ENCODE results near the gene PLD1.

PLD1 gene

DNA sequence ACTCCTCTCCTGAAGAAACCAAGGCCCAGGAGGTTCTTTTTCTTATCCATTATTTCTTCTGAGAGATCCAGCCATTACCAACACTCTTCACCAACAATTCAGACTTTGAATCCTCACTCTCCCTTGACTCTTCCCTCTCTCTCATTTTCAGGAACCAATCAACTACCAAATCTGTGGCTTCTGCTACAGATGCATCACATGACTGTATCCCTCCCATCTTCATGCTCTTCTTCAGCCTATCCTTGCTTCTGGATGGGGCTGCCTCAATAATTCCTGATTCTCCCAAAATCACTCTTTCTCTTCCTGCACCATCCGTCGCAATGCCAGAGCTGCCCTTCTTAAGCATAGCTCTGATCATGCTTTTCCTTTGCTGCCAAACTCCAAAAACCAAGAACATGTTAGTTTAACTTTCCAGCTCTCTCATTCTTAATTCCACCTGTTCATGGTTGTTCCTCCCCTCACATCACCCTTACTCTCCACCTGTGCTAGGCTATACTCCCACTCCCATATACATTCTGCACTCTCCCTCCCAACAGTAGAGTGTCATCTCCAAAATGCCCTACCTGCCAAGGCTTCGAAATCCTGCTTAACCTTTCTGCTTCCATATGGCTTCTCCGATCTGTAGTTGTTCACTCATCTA is 13.5 kb downstream of the PLD1 start:
- DNase-seq: no peak

DNA sequence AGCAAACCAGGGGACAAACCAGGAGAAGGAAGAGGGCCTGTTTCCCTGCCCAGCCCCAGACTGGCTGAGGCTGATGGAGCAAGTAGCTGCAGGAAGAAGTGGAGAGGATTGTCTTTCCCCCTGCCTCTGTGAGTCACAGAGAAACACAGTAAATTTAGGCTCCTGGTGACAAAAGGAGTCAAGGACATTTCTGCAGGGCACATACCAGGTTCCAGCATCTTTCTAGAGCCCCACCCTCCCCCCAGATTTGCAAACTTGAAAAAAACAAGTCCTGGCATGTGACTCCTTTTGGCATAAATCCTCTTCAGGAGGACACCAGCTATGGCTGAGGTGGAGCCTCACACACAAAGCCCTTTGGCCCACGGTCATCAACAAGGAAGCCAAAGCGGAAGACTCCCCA is 17.8 kb downstream of the PLD1 start:
- no peak for DNase-seq

- DNase-seq: no peak
Observed at GRCh38 chr3:171791692-171792076, 18.6 kb downstream of the PLD1 start.

GRCh38 chr3:171790898-171791691 is 19.2 kb downstream of the PLD1 start:
- no peak for DNase-seq

DNA sequence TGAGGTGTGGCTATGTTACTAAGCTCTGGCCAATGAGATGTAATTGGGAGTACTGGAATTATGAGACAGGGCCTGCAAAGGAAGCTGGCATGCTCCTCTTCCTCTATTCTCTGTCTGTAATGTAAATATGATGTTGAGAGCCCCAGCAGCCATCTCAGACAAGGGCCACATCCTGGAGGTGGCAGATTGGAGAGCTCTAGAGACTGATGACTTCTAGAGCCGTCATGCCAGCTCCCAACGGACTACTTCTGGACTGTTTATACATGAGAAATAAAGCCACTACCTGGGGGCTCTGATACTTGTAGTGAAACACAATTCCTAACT is 19.7 kb downstream of the PLD1 start:
- no peak for DNase-seq

DNA sequence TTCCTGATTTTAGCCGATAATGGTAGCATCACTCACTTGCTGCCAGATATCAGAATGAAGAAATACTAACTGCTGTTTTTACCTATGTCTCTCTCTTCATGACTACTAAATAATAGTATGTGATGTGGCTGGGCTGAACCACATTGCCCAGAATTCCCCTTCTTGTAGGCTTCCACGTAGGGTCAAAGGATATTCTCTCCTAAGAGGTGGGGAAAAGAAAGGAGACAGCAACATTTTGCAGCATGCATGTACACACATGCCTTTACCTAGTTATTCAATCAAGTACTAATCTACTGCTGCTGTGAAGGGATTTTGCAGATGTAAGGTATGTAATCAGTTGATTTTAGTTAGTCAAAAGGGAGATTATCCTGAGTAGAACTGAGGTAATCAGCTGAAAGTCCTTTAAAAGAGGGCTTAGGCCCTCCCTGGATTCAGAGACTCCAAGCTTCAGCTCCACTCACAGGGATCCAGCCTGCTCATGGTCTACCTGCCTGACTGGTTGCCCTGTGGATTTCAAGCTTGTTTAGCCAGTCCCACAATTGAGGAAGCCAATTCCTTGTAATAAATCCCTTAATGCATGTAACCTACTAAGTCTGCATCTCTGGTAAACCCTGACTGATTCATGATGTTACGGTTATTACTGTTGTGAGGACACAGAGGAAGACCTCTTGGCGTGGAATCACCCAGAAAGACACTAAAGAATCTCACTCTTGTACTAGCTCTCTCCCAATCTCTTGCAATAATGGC is 20.4 kb downstream of the PLD1 start:
- no peak for DNase-seq

DNA sequence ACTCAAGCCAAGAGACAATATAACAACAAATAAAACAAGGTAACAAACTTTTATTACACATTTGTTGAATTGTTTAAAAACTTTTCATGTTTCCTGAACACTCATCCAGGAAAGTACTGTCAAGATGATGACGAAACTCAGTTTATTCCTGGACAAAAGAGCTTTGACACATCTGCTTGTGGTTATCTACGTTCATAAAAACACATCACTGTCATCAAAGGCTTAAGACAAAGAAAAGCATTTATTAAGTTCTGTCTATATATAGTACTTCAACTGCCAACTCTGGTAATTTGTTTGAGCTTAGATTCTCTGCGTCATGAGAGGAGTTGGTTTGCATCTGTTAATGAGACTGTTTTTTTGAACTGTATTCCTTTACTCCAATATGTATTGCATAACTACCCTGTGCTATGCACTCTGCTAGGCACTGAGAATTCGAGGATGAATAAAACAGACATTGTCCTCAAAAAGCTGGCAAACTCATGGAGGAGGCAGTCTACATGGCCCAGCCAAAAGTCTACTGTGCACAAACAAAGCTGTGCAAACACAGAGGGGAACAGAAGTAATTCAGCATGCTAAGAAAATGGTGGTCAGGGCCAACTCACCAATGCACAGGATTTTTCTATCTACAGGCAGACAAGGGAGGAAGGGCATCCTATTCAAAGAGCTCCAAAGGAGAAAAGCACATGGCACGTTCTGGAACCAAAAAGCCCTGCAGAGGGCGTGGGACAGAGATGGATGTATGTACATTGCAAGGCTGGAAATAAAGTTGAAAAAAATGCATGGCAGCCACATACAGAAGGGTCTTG is 21.5 kb downstream of the PLD1 start:
- DNase-seq: no peak

DNA sequence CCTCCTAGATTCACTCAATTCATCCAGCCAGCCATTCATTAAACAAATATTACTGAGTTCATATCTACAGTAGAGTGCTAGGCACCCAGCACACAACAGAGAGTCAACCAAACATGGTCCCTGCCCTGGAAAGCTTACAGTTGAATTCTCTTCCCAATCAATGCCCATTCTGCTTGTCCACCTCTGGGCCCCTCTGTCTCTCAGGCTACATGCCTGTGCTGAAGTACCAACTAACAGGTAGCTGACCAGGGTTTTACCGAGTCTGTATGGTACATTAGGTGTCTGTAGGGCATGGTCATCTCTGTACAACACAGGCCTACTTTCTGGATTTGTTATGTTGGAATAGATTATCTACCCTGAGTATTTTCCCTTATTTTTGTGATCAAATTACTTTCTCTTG is 23.3 kb downstream of the PLD1 start:
- no peak for DNase-seq

DNA sequence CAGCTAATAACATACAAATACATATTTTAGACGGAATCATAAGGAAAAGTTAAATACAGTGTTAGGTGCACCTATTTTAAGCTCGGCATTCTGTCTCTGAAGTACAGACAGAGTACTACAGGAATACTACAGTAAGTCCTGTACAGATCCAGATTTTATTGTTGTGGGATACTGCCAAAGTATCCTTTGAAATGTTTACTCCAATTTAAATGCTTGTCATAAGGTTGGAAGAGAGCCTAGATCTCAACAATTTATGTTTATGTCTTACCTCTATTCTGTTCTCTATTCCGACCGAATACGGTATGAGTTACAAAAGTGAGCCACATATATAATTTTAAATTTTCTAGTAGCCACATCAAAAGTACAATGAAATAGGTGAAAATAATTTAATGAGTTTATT is 25.3 kb downstream of the PLD1 start:
- no peak for DNase-seq

DNA sequence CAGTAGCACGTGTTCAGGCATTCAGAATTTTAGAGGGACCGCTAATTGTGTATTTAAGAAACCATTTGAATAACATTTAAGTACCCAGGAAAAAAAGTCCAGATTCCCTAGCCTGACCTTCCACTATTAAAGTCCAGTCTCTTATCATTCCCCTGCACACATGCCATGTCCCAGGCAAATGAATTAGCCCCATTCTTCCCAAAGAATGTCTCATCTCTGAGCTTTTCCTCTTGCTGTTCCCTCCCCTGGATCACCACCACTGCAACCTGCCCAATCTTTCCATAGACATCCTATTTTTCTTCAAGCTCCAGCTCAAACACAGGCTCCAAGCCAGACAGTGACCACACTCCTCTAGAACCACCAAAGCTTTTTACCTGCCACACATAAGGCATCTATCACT is 25.9 kb downstream of the PLD1 start:
- DNase-seq: no peak

DNA sequence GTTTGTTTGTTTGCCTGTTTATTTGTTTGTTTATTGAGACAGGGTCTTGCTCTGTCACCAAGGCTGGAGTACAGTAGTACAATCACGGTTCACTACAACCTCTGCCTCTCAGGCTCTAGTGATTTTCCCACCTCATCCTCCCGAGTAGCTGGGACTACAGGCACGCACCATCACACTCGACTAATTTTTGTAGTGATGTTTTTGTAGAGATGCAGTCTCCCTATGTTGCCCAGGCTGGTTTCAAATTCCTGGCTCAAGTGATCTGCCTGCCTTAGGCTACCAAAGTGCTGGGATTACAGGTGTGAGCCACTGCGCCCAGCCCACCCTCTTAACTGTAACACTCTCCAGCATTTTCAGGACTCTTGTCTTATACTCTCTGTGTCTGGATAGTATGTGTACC is 26.7 kb downstream of the PLD1 start:
- no peak for DNase-seq

GRCh38 chr3:171783086-171783485 is 27.2 kb downstream of the PLD1 start:
- no peak for DNase-seq

DNA sequence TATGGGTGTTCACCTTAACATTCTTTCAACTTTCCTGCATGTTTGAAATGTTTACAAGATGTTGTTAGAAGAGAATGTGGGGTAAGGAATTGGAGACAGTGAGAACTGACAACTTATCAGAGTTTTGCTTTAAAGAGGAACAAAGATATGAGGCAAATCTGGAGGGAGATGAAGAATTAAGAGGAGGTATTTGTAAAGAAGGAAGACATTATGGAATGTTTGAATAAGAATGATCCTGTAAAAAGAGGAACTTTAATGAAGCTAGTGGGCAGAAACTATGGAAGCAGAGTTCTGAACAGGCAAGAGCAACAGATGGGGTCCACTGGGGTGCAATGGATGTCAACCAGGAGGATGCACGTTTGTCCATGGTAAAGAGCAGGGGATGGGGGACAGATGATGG is 27.7 kb downstream of the PLD1 start:
- DNase-seq: no peak

GRCh38 chr3:171781711-171782127 is 28.6 kb downstream of the PLD1 start:
- DNase-seq: no peak

DNA sequence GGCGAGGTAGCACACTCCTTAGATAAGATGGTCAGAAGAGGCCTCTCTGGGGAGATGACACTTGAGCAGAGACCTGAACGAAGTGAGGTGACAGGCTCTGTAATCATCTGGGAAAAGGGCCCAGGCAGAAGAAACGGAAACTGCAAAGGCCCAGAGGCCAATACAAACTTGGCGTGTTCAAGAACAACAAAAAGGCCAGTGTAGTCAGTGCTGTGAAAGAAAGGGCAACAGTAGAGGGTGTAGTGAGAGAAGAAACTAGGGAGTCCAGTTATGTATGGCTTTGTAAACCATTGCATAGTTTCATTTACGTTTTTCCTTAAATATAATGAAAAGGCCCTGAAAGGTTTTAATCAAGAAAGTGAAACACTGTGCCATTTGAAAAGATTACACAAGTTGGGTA is 31.8 kb downstream of the PLD1 start:
- no peak for DNase-seq

DNA sequence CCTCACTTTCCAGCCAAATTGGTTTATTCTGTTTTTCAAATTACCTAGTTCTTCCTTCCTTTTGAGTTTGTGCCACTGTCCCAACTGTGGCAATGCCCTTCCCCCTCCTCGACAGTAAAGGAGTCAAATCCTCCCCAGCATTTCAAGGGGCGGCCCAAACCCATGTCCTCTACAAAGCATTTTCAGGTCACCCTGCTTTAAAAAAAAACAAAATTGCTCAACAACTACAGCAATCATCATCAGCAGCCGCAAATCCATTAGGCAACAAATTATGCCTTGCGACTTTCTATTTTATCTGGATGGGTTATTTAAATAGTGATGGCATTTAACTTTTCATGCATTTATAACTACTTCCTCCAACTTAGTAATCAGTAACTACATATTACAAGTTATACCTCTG is 32.7 kb downstream of the PLD1 start:
- no peak for DNase-seq

DNA sequence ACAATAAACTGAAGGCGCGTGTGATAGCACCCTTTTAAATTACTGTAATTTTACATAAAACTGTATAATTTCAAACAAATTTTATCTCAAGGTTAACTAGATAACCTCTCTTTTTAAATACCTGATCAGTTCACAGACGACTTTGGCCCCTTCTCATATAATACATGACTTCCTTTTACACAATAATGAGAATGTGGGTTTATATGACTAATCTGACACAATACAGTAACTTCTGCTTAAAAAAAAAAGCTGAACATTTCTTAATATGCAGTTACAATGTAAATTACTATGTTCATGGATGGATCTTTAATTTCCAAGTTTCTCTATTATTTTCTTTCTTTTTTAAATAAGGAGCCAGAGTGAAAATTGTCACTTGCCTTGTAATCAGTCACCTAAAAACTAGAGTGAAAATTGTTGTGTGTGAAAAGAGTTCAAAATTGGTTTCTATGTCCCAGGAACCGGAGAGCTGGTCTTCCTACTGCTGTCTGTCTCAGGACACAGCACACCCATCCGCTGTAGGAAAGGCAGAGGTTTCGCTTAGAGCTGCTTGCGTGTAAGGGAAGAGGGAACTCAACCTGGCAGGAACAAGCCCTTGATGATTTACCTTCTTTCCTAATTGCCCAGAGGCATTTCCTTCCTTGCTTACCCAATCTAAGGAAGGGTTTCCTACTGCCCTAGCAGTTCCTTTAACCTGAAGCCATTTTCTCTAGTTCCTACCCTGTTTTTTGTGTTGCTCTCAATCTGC is 33.3 kb downstream of the PLD1 start:
- no peak for DNase-seq

DNA sequence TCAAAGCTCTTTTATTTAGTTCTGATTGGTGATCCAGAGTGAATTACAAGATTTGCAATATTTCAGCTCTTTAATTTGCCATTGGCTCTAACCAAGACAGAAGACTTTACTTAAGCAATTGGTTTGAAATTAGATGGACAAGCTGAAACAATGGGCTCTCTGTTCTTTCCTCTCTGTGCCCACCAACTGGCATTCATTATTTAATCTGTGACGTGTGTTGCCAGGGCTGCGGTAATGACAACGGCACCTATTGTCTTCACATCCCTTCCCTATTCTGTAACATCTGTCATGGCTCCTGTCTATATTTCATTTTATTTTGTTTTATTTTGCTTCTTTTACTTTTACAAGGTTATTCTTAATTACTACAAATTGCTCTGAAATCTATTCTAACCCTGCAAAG is 33.9 kb downstream of the PLD1 start:
- no peak for DNase-seq

- no peak for DNase-seq
Observed at GRCh38 chr3:171775943-171776342, 34.3 kb downstream of the PLD1 start.

- DNase-seq: no peak
Observed at GRCh38 chr3:171774521-171774920, 35.8 kb downstream of the PLD1 start.

DNA sequence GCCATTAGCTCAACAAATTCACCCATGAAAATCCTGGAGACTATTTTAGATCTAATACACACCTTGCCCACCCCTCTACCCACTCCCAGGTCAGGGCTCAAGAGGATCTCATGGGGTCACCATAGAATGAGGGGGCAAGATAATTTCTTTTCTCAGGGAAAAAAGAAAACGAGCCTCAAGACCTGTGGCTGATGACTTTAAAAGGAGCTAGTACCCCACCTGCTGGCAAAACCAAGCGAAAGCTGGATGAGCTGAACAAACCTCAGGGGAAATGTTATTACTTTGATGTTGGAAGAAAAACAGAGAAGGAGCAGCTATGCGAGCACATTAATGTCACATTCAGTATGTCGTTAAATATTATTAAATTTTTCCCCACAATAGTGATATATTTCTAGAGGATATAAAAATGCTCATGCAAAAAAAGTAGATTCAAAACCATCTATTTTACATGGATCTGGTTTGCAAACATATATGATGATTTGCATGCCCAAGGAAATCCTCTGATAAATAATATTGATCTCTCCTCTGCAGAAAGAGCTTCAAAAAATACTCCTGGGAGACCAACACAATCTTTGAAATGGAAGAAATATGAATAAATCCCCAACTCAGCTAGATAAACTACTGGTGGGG is 37.7 kb downstream of the PLD1 start:
- DNase-seq: peak; percentile 14
